HG02885 (cell line): ENCODE results near the gene ZNF442.
"Not testable (repeated sequence)": the region's sequence is repeated elsewhere in the genome, so short reads cannot be mapped to it uniquely, and the experiment has no call there.

Source experiments
- ATAC-seq: cut with Tn5 transposase; IDR thresholded peaks from one replicate; pipeline ENCODE4 v1.9.1; 2021; ENCODE audit warnings: mild to moderate bottlenecking; ENCODE audit not compliant: unreplicated experiment, poor library complexity

ZNF442 gene

DNA sequence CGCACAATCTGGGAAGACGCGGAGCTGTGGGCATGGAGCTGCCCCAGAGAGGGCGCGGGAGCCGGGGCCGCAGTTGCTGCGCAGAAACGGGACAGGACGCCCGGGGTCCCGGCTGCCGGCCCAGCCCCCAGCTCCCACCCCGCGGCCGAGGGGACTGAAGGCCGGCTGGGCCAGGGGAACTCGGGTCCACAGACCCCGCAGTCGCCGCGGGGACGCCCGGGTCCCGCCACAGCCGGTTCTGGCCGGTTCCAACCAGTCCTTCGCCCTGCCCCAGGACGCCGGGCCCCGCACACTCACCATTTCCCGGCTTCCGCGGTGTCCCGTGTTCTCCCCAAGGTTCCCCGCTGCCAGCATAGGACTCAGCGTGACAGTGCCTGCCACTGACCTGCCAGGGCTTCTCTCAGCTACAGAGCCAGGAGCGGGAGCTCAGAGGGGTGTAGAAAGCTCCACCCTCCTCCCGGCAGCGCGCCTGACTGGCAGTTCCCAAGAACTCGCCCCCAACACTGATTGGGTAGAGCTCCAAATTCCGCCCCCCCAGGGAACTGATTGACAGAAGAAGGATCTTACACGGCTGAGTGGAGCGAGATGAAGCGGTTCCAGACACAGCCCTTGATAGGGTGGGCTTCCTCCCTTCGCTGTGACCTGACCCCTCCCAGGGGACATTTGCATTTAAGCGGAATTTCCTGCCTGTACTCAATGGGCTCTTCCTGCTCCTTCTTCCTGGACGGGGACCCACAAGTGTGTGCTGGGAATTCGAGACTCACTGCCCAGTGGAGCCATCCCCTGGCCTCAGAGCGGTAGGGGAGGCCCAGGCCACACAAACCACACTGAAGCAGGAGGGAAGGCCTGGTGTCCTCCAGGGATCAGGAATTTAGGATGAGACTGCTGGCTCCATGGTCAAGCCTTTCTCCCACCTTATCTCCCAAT, at the start of gene ZNF442:
Gene ZNF442, minus strand, starts transcription at position 448 of the 927 bp plus-strand sequence. CDS start 2,052 bp downstream, outside the sequence.
- peak; percentile 60 for ATAC-seq

DNA sequence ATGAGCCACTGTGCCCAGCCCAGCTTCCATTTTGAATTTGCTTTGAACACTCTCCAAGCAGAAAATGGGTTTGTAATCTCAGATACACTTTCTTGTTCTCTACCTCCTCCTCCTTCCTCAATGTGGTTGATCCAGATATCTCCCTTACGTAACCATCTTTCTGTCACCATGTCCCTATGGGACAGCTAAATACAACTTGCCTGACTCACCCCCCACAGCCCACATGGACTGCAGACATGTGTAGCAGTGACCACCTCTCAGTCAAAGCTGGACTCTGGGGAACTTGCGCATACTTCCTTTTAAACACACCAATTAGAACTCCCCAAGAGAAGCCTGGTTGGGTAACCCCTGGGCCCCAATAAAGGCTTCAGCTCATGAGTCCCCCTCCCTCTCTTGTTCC, 46.4 kb upstream of the ZNF442 start:
- no peak for ATAC-seq

DNA sequence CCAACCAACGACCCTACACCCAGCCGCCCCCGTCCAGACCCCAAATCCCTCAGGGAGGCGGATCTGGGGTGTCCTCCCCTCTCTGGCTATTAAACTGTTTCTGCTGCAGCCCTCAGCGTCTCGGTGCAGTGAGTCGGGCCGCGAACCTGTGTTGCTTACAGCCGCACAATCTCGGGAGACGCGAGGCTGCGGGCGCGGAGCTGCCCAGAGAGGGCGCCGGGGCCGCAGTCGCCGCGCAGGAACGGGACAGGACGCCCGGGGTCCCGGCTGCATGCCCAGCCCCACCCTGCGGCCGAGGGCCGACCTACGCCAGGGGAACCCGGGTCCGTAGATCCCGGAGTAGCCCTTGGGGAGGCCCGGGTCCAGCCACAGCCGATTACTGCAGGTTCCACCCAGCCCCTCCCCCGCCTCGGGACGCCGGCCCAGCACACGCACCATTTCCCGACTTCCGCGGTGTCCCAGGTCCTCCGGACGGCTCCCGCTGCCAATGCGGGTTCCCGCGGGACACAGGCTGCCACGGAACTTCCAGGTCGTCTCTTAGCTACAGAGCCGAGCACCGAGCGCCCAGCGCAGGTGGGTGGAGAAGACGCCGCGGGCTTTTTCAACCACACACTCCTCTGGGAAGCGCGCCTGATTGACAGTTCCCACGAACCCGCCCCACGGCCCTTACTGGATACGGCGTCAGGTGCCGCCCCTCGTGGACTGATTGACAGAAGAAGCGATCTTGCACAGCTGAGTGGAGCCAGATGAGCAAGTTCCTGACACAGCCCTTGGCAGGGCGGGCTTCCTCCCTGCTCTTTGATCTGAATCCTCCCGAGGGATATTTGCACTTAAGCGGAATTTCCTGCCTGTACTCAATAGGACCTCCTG, 35.4 kb upstream of the ZNF442 start, which contains the start of gene ZNF799:
Gene ZNF799, minus strand, starts transcription at position 639 of the 870 bp plus-strand sequence. Its CDS starts 201 bp downstream, at position 438.
- ATAC-seq: peak; percentile 94

DNA sequence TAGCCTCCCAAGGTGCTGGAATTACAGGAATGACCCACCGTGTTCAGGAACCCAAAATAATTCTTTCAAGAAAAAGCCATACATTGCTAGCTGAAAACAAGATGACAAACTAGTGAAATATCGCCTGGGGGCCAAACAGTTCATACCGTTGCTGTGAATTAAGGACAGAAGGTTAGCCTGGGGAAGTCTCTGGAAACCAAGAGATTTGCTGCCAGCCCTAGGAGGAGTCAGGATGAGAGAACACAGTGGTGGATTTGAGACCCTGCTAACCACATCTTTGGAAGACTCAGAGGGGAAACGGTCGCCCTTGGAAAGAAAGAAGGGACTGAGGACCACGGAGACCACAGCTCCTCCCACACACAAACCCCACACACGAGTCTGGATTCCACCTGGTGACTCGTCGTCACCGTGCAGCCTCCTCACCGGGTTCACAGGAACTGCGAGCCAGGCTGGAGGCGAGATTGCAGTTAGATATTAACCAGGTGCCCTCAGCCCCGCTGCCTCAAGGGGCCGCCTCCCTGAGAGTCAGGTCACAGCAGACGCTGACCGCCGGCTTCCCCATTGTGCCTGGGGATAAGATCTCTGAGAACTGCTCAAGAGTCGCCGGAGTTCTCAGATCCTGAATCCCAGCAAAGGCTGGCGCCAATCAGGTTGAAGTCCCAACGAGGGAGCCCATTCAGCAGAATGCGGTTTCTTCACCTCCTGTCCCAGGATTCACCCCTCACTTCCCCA, 34.6 kb upstream of the ZNF442 start:
- peak; percentile 26 for ATAC-seq

DNA sequence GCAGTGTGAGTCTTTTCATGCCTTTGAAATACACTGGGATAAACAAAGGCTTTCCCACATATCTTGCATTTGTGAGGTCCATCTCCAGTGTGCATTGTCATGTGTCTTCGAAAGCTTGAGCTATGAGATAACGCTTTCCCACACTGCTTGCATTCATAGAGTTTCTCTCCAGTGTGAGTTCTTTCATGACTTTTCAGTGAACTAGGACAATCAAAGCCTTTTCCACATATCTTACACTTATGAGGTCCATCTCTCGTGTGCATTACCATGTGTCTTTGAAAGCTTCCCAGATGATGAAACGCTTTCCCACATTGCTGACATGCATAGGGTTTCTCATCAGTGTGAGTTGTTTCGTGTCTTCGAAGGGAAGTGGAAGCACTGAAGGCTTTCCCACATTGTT, 25.7 kb upstream of the ZNF442 start:
- ATAC-seq: not testable (repeated sequence)

DNA sequence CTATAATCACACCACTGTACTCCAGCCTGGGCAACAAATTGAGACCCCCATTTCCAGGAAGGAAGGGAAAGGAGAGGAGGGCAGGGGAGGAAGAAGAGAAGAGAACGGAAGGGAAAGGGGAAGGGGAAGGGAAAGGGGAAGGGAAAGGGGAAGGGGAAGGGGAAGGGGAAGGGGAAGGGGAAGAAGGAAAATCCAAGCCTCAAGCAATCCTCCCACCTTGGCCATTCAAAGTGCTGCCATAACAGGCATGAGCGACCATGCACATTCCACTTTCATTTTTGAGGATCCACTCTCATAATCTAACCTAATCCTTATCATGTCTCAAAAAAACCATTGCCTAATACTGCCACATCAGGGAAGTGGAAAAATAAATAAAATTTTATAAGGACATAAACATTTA, 20.9 kb upstream of the ZNF442 start:
- ATAC-seq: not testable (repeated sequence)

DNA sequence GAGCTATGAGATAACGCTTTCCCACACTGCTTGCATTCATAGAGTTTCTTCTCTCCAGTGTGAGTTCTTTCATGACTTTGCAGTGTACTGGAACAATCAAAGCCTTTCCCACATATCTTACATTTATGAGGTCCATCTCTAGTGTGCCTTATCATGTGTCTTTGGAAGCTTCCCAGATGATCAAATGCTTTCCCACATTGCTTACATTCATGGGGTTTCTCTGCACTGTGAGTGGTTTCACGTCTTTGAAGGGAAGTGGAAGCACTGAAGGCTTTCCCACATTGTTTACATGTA, 14.9 kb upstream of the ZNF442 start:
- no peak for ATAC-seq

DNA sequence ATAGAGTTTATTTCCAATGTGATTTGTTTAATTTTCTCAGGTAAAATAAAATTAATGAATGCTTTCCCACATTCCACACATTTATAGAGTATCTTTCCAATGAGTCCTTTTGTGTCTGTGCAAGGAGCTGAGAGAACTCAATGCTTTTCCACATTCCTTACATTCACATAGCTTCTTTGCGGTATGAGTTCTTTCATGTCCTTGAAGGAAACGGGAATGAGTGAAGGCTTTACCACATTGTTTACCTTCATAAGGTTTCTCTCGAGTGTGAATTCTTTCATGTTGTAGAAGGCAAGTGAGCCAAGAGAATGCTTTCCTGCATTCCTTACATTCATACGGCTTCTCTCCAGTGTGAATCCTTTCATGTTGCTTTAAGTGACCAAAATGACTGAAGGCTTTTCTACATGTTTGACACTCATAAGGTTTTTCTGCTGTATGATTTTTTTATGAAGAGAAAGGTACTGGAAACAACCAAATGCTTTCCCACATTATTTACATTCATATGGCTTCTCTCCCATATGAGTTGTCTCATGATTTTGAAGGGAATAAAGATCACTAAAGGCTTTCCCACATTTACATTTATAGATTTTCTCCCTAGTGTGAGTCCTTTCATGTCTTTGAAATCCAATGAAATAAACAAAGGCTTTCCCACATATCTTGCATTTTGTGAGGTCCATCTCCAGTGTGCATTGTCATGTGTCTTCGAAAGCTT, 14.4 kb upstream of the ZNF442 start:
- ATAC-seq: no peak

DNA sequence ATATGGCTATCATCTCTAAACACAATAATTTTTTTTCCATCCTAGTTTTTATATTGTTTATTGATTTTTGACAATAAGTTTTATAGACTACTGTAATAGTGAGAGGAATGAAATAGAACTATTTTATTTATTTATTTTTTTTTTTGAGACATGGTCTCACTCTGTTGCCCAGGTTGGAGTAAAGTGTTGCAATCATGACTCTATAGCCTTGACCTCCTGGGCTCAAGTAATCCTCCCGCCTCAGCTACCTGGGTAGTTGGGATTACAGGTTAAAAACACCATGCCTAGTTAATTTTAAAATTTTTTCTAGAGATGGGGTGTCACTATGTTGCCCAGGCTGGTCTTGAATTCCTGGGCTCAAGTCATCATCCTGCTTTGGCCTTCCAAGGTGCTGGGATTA, 8.5 kb upstream of the ZNF442 start:
- no peak for ATAC-seq

DNA sequence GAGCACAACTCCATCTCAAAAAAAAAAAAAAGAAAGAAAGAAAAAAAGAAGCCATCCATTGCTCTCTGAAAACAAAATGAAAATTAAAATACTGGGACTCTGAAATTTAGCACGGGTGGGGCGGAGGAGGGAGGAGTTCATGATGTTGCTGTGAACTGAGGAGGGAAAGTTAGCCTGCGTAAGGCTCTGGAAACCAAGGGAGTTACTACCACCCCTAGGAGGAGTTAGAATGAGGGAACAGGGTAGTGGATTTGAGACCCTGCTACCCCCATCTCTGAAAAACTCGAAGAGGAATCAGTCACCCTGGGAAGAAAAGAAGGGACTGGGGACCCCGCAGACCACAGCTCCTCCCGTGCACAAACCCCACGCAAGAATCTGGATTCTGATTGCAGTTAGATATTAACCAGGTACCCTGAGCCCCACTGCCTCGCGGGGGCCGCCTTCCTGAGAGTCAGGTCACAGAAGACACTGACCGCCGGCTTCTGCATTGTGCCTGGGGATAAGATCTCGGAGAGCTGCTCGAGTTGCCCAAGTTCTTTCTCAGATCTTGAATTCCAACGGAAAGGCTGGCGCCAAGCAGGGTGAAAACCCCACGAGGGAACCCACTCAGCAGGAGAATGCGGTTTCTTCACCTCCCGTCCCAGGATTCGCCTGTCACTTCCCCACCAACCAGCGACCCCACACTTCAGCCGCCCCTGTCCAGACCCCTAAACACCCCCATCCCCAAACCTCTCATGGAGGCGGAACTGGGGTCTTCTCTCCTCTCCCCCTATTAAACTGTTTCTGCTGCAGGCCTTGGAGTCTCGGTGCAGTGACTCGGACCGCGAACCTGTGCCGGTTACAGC, 870 bp downstream of the ZNF442 start:
- ATAC-seq: no peak

DNA sequence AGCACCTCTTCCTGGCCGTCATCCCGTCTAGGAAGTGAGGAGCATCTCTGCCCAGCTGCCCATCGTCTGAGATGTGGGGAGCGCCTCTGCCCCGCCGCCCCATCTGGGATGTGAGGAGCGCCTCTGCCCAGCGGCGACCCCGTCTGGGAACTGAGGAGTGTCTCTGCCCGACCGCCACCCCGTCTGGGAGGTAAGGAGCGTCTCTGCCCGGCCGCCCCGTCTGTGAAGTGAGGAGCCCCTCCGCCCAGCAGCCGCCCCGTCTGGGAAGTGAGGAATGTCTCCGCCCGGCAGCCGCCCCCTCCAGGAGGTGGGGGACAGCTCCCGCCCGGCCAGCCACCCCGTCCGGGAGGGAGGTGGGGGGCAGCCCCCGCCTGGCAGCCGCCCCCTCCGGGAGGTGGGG, 3.2 kb downstream of the ZNF442 start:
- not testable (repeated sequence) for ATAC-seq

DNA sequence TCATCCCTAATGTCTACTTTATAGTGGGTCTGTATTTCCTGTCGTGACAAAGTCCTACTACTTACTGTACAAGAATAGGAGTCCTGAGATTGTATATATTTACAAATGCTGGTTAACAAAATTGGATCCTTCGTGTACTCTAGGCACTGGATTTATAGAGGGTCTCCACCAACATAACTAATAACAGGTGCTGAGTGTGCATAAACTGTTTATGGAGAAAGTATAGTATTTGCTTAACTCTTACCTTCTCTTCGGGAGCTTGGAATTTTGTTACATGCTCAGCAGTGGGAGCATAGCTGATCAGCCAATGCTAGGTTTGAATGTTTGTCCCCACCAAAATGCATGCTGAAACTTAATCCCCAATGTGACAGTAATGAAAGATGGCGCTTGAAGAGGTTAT, 12.1 kb downstream of the ZNF442 start:
- no peak for ATAC-seq

DNA sequence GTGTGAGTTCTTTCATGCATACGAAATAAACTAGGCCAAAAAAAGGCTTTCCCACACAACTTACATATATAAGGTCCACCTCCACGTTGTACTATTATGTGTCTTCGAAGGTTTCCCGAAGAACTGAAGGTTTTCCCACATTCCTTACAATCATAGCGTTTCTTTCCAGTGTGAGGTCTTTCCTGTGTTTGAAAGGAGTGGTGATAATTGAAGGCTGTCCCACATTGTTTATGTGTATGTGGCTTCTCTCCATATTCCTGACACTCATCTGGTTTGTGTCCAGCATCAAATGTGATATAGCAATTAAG, 14.6 kb downstream of the ZNF442 start:
- no peak for ATAC-seq

DNA sequence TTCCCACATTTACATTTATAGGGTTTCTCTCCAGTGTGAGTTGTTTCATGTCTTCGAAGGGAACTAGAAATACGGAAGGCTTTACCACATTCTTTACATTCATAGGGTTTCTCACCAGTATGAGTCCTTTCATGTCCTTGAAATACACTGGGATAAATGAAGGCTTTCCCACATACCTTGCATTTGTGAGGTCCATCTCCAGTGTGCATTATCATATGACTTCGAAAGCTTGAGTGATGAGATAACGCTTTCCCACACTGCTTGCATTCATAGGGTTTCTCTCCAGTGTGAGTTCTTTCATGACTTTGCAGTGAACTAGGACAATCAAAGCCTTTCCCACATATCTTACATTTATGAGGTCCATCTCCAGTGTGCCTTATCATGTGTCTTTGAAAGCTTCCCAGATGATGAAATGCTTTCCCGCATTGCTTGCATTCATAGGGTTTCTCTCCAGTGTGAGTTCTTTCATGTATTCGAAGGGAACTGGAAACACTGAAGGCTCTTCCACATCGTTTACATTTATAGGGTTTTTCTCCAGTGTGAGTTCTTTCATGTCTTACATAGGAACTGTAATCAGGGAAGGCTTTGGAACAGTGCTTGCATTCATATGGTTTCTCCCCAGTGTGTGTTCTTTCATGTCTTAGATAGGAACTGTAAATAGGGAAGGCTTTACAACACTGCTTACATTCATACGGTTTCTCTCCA, 15.1 kb downstream of the ZNF442 start:
- no peak for ATAC-seq

DNA sequence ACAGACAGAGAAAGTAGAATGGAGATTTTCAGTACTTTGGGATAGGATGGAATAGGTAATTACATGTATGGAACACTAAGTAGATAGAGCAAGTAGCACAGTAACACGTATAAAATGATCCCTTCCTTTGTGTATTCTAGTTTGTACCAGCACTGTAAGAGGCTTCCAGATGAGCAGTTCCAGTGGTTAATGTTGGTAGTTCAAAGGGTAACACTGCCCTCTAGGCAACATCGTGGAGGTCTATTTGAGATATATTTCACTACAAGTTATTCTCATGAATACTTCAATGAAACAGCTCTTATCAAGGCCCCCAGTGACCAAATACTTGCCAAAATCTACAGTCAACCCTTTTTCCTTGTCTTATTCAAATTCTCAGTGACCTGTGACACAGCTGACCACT, 18.6 kb downstream of the ZNF442 start:
- no peak for ATAC-seq

DNA sequence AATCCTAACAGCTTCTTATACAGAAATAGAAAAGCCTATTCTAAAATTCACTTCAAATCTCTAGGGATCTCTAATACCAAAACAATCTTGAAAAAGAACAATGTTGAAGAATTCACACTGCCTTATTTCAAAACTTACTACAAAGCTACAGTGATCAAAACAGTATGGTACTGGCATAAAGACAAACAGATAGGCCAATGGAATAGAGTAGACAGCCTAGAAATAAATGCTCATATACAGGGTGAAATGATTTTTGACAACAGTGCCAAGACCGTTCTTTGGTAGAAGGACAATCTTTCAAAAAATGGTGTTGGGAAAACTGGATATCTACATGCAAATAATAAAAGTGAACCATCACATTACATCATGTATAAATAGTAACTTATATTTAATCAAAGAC, 20.3 kb downstream of the ZNF442 start:
- ATAC-seq: no peak

DNA sequence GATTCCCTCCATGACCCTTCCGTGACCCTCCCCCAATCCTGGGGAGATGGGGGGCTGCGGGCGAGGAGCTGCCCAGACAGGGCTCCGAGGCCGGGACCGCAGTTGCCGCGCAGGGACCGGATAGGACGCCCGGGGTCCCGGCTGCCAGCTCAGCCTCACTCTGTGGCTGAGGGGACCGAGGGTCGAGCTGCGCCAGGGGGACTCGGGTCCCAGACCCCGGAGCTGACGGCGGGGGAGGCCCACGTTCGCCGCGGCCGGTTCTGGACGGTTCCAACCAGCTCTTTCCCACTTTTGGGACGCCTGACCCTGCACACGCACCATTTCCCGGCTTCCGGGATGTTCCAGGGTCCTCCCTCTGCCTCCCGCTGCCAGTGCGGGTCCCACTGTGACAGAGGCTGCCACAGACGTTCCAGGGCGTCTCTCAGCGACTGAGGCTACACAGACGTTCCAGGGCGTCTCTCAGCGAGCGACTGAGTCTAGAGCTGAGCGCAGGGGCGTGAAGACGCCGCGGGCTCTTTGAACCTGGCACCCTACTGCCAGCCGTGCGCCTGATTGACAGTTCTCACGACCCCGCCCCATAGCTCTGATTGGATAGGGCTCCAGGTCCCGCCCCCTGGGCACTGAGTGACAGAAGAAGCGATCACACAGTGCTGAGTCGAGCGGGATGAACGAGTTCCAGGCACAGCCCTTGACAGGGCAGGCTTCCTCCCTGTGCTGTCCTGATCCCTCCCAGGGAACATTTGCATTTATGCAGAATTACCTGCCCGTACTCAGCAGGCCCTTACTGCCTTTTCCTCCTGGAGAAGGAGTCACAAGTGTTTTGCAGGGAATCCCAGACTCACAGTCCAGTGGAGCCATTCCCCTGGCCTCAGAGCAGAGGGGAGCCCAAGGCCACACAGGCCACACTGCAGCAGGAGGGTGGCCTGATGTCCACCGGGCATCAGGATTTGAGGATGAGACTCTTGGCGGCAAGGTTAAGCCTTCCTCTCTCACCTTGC, 32.0 kb downstream of the ZNF442 start, which contains the start of gene ZNF563:
Gene ZNF563, minus strand, starts transcription at position 472 of the 998 bp plus-strand sequence. Its CDS starts 151 bp downstream, at position 321.
- ATAC-seq: peak; percentile 91
